Aorta (tissue), 5 donors: Measurements from ENCODE around the gene OR5L1. TPM values are rescaled to one million over a fixed set of nuclear protein-coding genes. Genes with fewer than 3 reads are reported as not detected.

Source experiments
- ATAC-seq: fragments of 200-7000 bp; cut with Tn5 transposase; one replicate; pipeline ENCODE4 v1.9.1; 2022; ENCODE audit warnings: moderate library complexity; ENCODE audit not compliant: low FRiP score
- DNase-seq, 2 donors: peaks; one replicate each; pipeline ENCODE4 v3.0.0-alpha.2; 2020
- H3K27ac ChIP-seq, 2 donors: one replicate each; pipeline ENCODE4 v1.5.1; 2013; ENCODE audit warnings: low read length in 2 of 2, mild to moderate bottlenecking in 2 of 2, moderate library complexity in 2 of 2, control low read depth in 1 of 2, inconsistent platforms in 1 of 2, low read depth in 1 of 2
- H3K27me3 ChIP-seq, 2 donors: one replicate each; pipeline ENCODE4 v1.6.1; 2013; ENCODE audit warnings: control low read depth in 1 of 2, low read length in 1 of 2, mild to moderate bottlenecking in 1 of 2, moderate library complexity in 1 of 2; ENCODE audit not compliant: insufficient read depth in 2 of 2, control insufficient read depth in 1 of 2
- H3K36me3 ChIP-seq, 2 donors: one replicate each; pipeline ENCODE4 v1.6.1; 2013; ENCODE audit warnings: control low read depth in 1 of 2, low read length in 1 of 2, mild to moderate bottlenecking in 1 of 2; ENCODE audit not compliant: insufficient read depth in 2 of 2, control insufficient read depth in 1 of 2
- H3K4me1 ChIP-seq, 2 donors: one replicate each; pipeline ENCODE4 v1.6.1; 2013; ENCODE audit warnings: low read length in 2 of 2, control low read depth in 1 of 2, mild to moderate bottlenecking in 1 of 2, moderate library complexity in 1 of 2; ENCODE audit not compliant: insufficient read depth in 2 of 2, control insufficient read depth in 1 of 2
- H3K4me3 ChIP-seq, 2 donors: one replicate each; pipeline ENCODE4 v1.5.1; 2013; ENCODE audit warnings: low read length in 2 of 2, control low read depth in 1 of 2, mild to moderate bottlenecking in 1 of 2
- H3K9me3 ChIP-seq: one replicate; pipeline ENCODE4 v1.6.1; 2013; ENCODE audit warnings: mild to moderate bottlenecking, low read length; ENCODE audit not compliant: control insufficient read depth
- WGBS, 2 donors: extraction: QIAGEN DNeasy Blood & Tissue Kit; methylation state at CpG; one replicate each; pipeline ENCODE4 v1.1.7; 2013; 5-methylcytosine and 5-hydroxymethylcytosine counted together
- intact Hi-C, 2 donors: fragments of 100-400 bp; cut with DNase I; formaldehyde crosslinking; loops; one replicate each; pipeline versions ENCODE4 v1.14.2 to v1.15.0; 2022
- polyA plus RNA-seq, 2 donors: library from polyadenylated mRNA; stranded (reverse); fragments of 200-250 nt; gene quantifications; one replicate each; pipeline ENCODE4 v1.2.3, GENCODE V29; 2013
- total RNA-seq, 2 donors: library from RNA; stranded (reverse); fragmentation: NEBNext Ultra II Directional; extraction: Animal tissue kit (Norgen Biotek cat#: 25700); gene quantifications; one replicate each; pipeline ENCODE4 v1.2.1, GENCODE V29; 2021
- donor health status: healthy with polysubstance abuse.
- donor health status: Bipolar disorder and iron deficiency.
- donor health status: DM: no; HTN: no; CAD: no.
- donor health status: DM: no; HTN: no; CAD: no.
- donor health status: DM: yes; HTN: yes; CAD: no.

OR5L1 gene
- total and polyA plus RNA-seq, 4 donors, result not detected

GRCh38 chr11:55847453-55847852 is 36.3 kb downstream of the OR5L1 start:
- intact Hi-C loops, result no loop called here
- Histone ChIP-seq H3K27me3 (no peaks in the 10 kb centered on the region), H3K36me3 (no peaks in the 10 kb centered on the region), H3K27ac (no peak overlapping the region), H3K4me1 (no peaks in the 10 kb centered on the region), H3K4me3 (no peak overlapping the region), H3K9me3 (no peaks in the 10 kb centered on the region)
- 45 to 47% methylated on average over 2 of the region's 2 CpGs for WGBS, 2 donors
- DNase-seq, result no peak
- ATAC-seq, result no peak

- Histone ChIP-seq H3K9me3 (no peaks in the 10 kb centered on the region), H3K27ac (no peak overlapping the region), H3K36me3 (no peaks in the 10 kb centered on the region), H3K4me3 (no peak overlapping the region), H3K27me3 (no peaks in the 10 kb centered on the region), H3K4me1 (no peaks in the 10 kb centered on the region)
- intact Hi-C loops, result no loop called here
- DNase-seq (no peak), ATAC-seq (no peak)
Observed at GRCh38 chr11:55849037-55849436, 37.9 kb downstream of the OR5L1 start.

- no peaks in the 10 kb centered on the region for H3K9me3 ChIP-seq
- H3K27me3 ChIP-seq, result peaks cover 0 to 2% of the 10 kb centered on the region in 2 donors
- H3K36me3 ChIP-seq, result no peaks in the 10 kb centered on the region
- ATAC-seq, result no peak
- no peak overlapping the region for H3K4me3 ChIP-seq
- DNase-seq, result no peak
- no peak overlapping the region for H3K27ac ChIP-seq
- intact Hi-C loops, result no loop called here
- WGBS, 2 donors, result 80 to 85% methylated on average over 1 of the region's 1 CpG
- no peaks in the 10 kb centered on the region for H3K4me1 ChIP-seq
Observed at GRCh38 chr11:55852141-55852540, 41.0 kb downstream of the OR5L1 start.

DNA sequence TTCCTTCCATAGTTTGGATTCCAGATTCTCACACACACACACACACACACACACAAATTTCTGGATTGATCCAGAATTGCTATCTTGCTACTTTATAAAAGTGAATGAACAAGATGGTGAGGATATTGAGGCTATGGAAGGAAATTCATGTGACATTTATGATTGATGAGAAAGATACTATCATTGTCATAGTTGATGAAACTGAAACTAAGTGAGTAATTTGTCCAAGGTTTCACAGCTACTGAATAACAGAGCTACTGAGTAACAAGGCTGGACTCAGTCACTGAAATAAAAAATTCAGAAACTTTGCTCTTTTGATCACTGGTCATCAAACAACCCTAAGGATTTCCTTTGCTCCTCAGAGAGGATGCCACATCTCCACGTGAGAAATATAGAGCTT is 43.5 kb downstream of the OR5L1 start:
- ATAC-seq, result no peak
- Histone ChIP-seq H3K9me3 (no peaks in the 10 kb centered on the region), H3K36me3 (no peaks in the 10 kb centered on the region)

More for the DNA sequence above, 43.5 kb downstream of the OR5L1 start:
- H3K27ac ChIP-seq, result no peak overlapping the region
- H3K27me3 ChIP-seq, result peaks cover 0 to 2% of the 10 kb centered on the region in 2 donors
- no peak for DNase-seq
- 11 to 15% methylated on average over 1 of the region's 1 CpG for WGBS, 2 donors
- no peak overlapping the region for H3K4me3 ChIP-seq
- intact Hi-C loops, result no loop called here
- no peaks in the 10 kb centered on the region for H3K4me1 ChIP-seq

Other genes starting within 250 kb of the OR5L1 start
- not detected for gene OR4C16, start 239.2 kb upstream of the OR5L1 start, total RNA-seq
- not detected for gene OR4C16, start 239.2 kb upstream of the OR5L1 start, polyA plus RNA-seq
- not detected for gene OR4C11, start 203.7 kb upstream of the OR5L1 start, total RNA-seq
- not detected for gene OR4C11, start 203.7 kb upstream of the OR5L1 start, polyA plus RNA-seq
- not detected for gene OR4P4, start 176.3 kb upstream of the OR5L1 start, total RNA-seq
- gene OR4P4, start 176.3 kb upstream of the OR5L1 start, polyA plus RNA-seq, result not detected
- not detected for gene OR4S2, start 163.0 kb upstream of the OR5L1 start, total RNA-seq
- gene OR4S2, start 163.0 kb upstream of the OR5L1 start, polyA plus RNA-seq, result 1 to 10 TPM in 1 of 2 donors, not detected in 1; 2.0 TPM
- gene OR4C6, start 149.2 kb upstream of the OR5L1 start, total RNA-seq, result not detected
- not detected for gene OR4C6, start 149.2 kb upstream of the OR5L1 start, polyA plus RNA-seq
- not detected for gene OR5D13, start 37.9 kb upstream of the OR5L1 start, total RNA-seq
- not detected for gene OR5D13, start 37.9 kb upstream of the OR5L1 start, polyA plus RNA-seq
- gene OR5D14, start 15.8 kb upstream of the OR5L1 start, total RNA-seq, result not detected
- gene OR5D14, start 15.8 kb upstream of the OR5L1 start, polyA plus RNA-seq, result not detected
- not detected for gene OR5D18, start 8.3 kb downstream of the OR5L1 start, total RNA-seq
- gene OR5D18, start 8.3 kb downstream of the OR5L1 start, polyA plus RNA-seq, result not detected
- gene OR5L2, start 15.9 kb downstream of the OR5L1 start, total RNA-seq, result not detected
- gene OR5L2, start 15.9 kb downstream of the OR5L1 start, polyA plus RNA-seq, result not detected
- not detected for gene OR5D16, start 27.4 kb downstream of the OR5L1 start, total RNA-seq
- gene OR5D16, start 27.4 kb downstream of the OR5L1 start, polyA plus RNA-seq, result not detected
- gene TRIM51, start 71.9 kb downstream of the OR5L1 start, total RNA-seq, result not detected
- not detected for gene TRIM51, start 71.9 kb downstream of the OR5L1 start, polyA plus RNA-seq
- not detected for gene OR5W2, start 103.2 kb downstream of the OR5L1 start, total RNA-seq
- gene OR5W2, start 103.2 kb downstream of the OR5L1 start, polyA plus RNA-seq, result not detected
- gene OR5I1, start 125.0 kb downstream of the OR5L1 start, total RNA-seq, result not detected
- gene OR5I1, start 125.0 kb downstream of the OR5L1 start, polyA plus RNA-seq, result not detected
- not detected for gene OR10AG1, start 158.6 kb downstream of the OR5L1 start, total RNA-seq
- gene OR10AG1, start 158.6 kb downstream of the OR5L1 start, polyA plus RNA-seq, result not detected
- not detected for gene OR5F1, start 183.3 kb downstream of the OR5L1 start, total RNA-seq
- gene OR5F1, start 183.3 kb downstream of the OR5L1 start, polyA plus RNA-seq, result not detected
- not detected for gene OR5AS1, start 216.3 kb downstream of the OR5L1 start, total RNA-seq
- under 1 TPM in 1 of 2 donors, not detected in 1; under 0.01 TPM for gene OR5AS1, start 216.3 kb downstream of the OR5L1 start, polyA plus RNA-seq